GM12865 (cell line): ENCODE data around the gene ATF7IP.
A peak's percentile ranks its signal among the peaks of the same experiment; 100 is the strongest.
"Not testable (repeated sequence)": the region's sequence is repeated elsewhere in the genome, so short reads cannot be mapped to it uniquely, and the experiment has no call there.

ENCODE experiments used
- DNase-seq: peaks from one replicate; pipeline ENCODE4 v3.0.0; 2010; ENCODE audit warnings: low read depth
- H3K4me3 ChIP-seq: 2 replicates; pipeline ENCODE4 v1.5.1; 2011; ENCODE audit warnings: mild to moderate bottlenecking, low read depth, low read length, control low read depth
- CTCF ChIP-seq: IDR thresholded peaks from 2 replicates; pipeline ENCODE4 v1.5.1; 2011; ENCODE audit warnings: low read length, control low read depth, low read depth, inconsistent platforms; ENCODE audit not compliant: insufficient read depth; ENCODE audit errors: missing control alignments

ATF7IP gene

GRCh38 chr12:14365294-14366208 is at the start of gene ATF7IP:
Gene ATF7IP, plus strand, starts transcription at chr12:14365682. Its CDS starts 58,234 bp downstream, at chr12:14423916.
- DNase-seq = peak; percentile 98
- peak; percentile 21 for TF ChIP-seq CTCF
- H3K4me3 ChIP-seq = peak within 1 kb of the TSS; percentile 91

GRCh38 chr12:14317362-14318146 is 47.9 kb upstream of the ATF7IP start:
- DNase-seq = no peak
- no peak for TF ChIP-seq CTCF
- H3K4me3 ChIP-seq = no peak overlapping the region

- H3K4me3 ChIP-seq, DNase-seq: not testable (repeated sequence)
These were observed 45.6 kb upstream of the ATF7IP start for GRCh38 chr12:14319704-14320427.

- DNase-seq = no peak
- H3K4me3 ChIP-seq = no peak overlapping the region
- TF ChIP-seq CTCF = no peak
These were observed 43.1 kb upstream of the ATF7IP start for GRCh38 chr12:14322403-14322802.

GRCh38 chr12:14325716-14326343 is 39.7 kb upstream of the ATF7IP start:
- no peak overlapping the region for H3K4me3 ChIP-seq
- TF ChIP-seq CTCF = no peak
- DNase-seq = no peak

GRCh38 chr12:14326699-14327098 is 38.8 kb upstream of the ATF7IP start:
- TF ChIP-seq CTCF = no peak
- H3K4me3 ChIP-seq = no peak overlapping the region
- no peak for DNase-seq
